SK-N-SH (cell line): ENCODE results near the gene JPT2. TPM values are rescaled to one million over a fixed set of nuclear protein-coding genes. Genes with fewer than 3 reads are reported as not detected.

ENCODE experiments used
- polyA plus RNA-seq, 3 experiments: library from polyadenylated mRNA; depleted of rRNA; stranded (reverse); fragments of >200 nt; gene quantifications; 2 replicates each; pipeline ENCODE4 v1.2.3, GENCODE V29; 2012
- small RNA-seq, 7 experiments: library from RNA; depleted of rRNA; stranded (forward); fragments of <200 nt; gene quantifications; one replicate each; pipeline ENCODE3, GENCODE V24; 2012

Gene JPT2
- polyA plus RNA-seq, 1 of the 3 experiments (the other 2 are of a cell fraction) = 67.4 TPM

Small RNAs within 50 kb of the gene (small RNA-seq; reads per million reads assigned to genes)
- gene MIR3177 = 0 to 2.6 (median 1.4) reads per million in 7 experiments

Other genes with a start within 250 kb of the JPT2 start
- gene PERCC1, start 247.2 kb upstream of the JPT2 start, polyA plus RNA-seq (2012; rRNA removed) = not detected in 2 replicates
- 0.35 and 0.41 TPM in 2 replicates for gene CCDC154, start 233.7 kb upstream of the JPT2 start, polyA plus RNA-seq (2012; rRNA removed)
- 22.7 and 44.3 TPM in 2 replicates for gene CLCN7, start 203.3 kb upstream of the JPT2 start, polyA plus RNA-seq (2012; rRNA removed)
- not detected in 2 replicates for gene PTX4, start 189.3 kb upstream of the JPT2 start, polyA plus RNA-seq (2012; rRNA removed)
- gene TELO2, start 184.9 kb upstream of the JPT2 start, polyA plus RNA-seq (2012; rRNA removed) = 19.1 and 24.2 TPM in 2 replicates
- gene TMEM204, start 144.6 kb upstream of the JPT2 start, polyA plus RNA-seq (2012; rRNA removed) = 2.1 and 2.3 TPM in 2 replicates
- 13.5 and 19.3 TPM in 2 replicates for gene IFT140, start 66.2 kb upstream of the JPT2 start, polyA plus RNA-seq (2012; rRNA removed)
- gene CRAMP1, start 65.9 kb upstream of the JPT2 start, polyA plus RNA-seq (2012; rRNA removed) = 7.6 and 9.5 TPM in 2 replicates
- gene MAPK8IP3, start 27.9 kb downstream of the JPT2 start, polyA plus RNA-seq (2012; rRNA removed) = 53.6 and 57.3 TPM in 2 replicates
- gene NME3, start 93.3 kb downstream of the JPT2 start, polyA plus RNA-seq (2012; rRNA removed) = 77.2 and 80.4 TPM in 2 replicates
- gene EME2, start 94.5 kb downstream of the JPT2 start, polyA plus RNA-seq (2012; rRNA removed) = 10.1 and 15.8 TPM in 2 replicates
- gene MRPS34, start 94.9 kb downstream of the JPT2 start, polyA plus RNA-seq (2012; rRNA removed) = 127 and 156 TPM in 2 replicates
- 40.6 and 41.6 TPM in 2 replicates for gene SPSB3, start 104.3 kb downstream of the JPT2 start, polyA plus RNA-seq (2012; rRNA removed)
- gene NUBP2, start 104.7 kb downstream of the JPT2 start, polyA plus RNA-seq (2012; rRNA removed) = 73.2 and 75.4 TPM in 2 replicates
- 0.02 and 0.03 TPM in 2 replicates for gene IGFALS, start 115.4 kb downstream of the JPT2 start, polyA plus RNA-seq (2012; rRNA removed)
- gene HAGH, start 148.5 kb downstream of the JPT2 start, polyA plus RNA-seq (2012; rRNA removed) = 119 and 138 TPM in 2 replicates
- 58.2 and 59.0 TPM in 2 replicates for gene FAHD1, start 148.9 kb downstream of the JPT2 start, polyA plus RNA-seq (2012; rRNA removed)
- gene MEIOB, start 193.9 kb downstream of the JPT2 start, polyA plus RNA-seq (2012; rRNA removed) = 0.05 TPM in 1 of 2 replicates, not detected in the other
- gene HS3ST6, start 240.1 kb downstream of the JPT2 start, polyA plus RNA-seq (2012; rRNA removed) = 0.03 TPM in 1 of 2 replicates, not detected in the other